Panc1 (cell line): ENCODE results near the gene BRD4.

Experiments used
- CTCF ChIP-seq: fragments of 450-650 bp; IDR thresholded peaks from 2 replicates; pipeline ENCODE4 v1.5.1; 2017; ENCODE audit warnings: mild to moderate bottlenecking
- REST ChIP-seq, 2 experiments: IDR thresholded peaks; 2 replicates each; pipeline ENCODE4 v1.6.1; 2011 to 2012; ENCODE audit warnings: low read depth in 2 of 2, control low read depth in 1 of 2, low read length in 1 of 2, mild to moderate bottlenecking in 1 of 2, moderate library complexity in 1 of 2; ENCODE audit not compliant: insufficient read depth in 1 of 2
- TCF7L2 ChIP-seq: IDR thresholded peaks from 2 replicates; pipeline ENCODE4 v1.6.1; 2011; ENCODE audit warnings: mild to moderate bottlenecking, low read depth, low read length, inconsistent platforms

- TF ChIP-seq CTCF: no peak
- no peak for TF ChIP-seq TCF7L2
- TF ChIP-seq REST (IDR thresholded peaks at IDR 0.05; ENCODE audit: insufficient read depth in 1 of 2, low read depth in 2 of 2, low read length in 1 of 2): no peak
Observed at GRCh38 chr19:15286688-15287365, 45.5 kb downstream of the BRD4 start.
